ENCODE measurements around the gene PPP3CA.
"Not testable (repeated sequence)": the region's sequence is repeated elsewhere in the genome, so short reads cannot be mapped to it uniquely, and the experiment has no call there.

Gene PPP3CA

DNA sequence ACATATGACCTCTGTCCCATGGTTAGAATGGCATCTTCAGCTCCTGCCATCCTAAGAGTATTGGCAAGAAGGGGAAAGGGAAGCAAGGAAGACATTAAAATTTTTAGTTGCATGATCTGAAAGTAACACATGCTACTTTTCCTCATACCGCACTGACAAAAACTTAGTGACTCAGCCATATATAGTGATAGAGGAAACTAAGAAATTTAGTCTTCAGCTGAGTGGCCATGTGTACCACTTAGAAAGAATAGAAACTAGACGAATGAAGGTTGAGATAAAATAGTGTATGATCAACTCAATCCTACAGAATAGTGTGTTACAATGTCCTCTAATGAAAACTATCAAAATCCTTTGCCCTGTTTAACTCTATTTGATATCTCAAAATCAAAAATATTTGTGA is 164.1 kb downstream of the PPP3CA start:
- DNase-seq (ENCODE audit: extremely low read depth in 1 of 2, low read depth in 1 of 2), result no peak

- DNase-seq (ENCODE audit: extremely low read depth in 1 of 2, low read depth in 1 of 2), result not testable (repeated sequence)
These were observed 164.6 kb downstream of the PPP3CA start for GRCh38 chr4:101182688-101183087.

DNA sequence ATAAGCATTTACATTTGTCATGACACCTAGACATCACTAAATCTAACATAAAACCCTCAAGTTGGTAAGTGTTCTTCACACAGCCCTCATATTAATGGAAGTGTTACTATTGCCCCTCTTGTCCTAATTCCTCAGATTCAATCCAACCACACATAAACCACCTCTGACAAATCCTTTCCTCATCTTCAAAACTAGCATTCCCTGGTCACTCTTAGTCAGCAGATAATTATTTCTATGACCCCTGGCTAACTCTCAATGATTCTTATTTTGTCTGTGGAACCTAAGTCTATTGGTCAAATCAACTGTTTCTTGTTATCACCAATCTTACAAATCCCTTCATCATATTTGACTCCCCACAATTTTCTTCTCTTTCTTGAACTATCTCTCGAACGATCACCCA is 168.6 kb downstream of the PPP3CA start:
- no peak for DNase-seq (ENCODE audit: extremely low read depth in 1 of 2, low read depth in 1 of 2)

- DNase-seq (ENCODE audit: extremely low read depth in 1 of 2, low read depth in 1 of 2), result no peak
These were observed 170.2 kb downstream of the PPP3CA start for GRCh38 chr4:101177154-101177553.

DNA sequence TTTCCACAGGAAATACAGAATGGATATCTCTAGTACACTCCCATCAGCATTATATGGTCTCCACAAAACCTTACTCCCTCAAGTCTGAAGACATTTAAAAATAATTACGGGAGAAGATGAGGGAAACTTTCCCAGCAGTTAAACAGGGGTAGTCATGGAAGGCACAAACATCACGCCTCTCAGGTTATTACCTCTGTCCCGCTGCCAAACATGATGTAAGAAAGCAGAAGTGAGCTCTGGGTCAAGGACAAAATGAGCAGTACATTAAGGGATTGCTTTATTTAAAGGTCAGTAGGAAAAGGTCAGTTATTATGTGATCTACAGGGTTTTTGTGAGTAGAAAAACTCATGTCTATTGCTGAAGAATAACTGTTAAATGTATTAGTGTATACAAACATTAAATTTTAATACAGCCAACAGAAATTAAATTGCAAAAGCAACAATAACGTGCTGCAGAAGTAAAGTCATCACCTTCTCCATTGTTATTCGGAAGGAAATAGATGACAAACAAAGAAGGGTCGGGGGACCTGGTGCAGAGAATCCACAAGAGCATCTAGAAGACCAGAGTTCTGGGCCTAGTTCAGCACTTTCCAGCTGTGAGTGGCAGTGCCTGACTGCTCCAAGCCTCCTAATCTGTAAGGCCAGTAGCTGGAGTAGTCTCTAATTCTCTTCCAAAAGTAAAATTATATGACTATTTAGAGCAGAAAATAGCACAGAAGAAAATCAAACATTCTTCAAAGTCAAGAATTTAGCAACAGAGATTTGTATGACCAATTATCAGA is 171.2 kb downstream of the PPP3CA start:
- no peak for DNase-seq (ENCODE audit: extremely low read depth in 1 of 2, low read depth in 1 of 2)

- DNase-seq (ENCODE audit: extremely low read depth in 1 of 2, low read depth in 1 of 2), result no peak
These were observed 172.5 kb downstream of the PPP3CA start for GRCh38 chr4:101174679-101175345.

GRCh38 chr4:101172369-101172768 is 175.0 kb downstream of the PPP3CA start:
- DNase-seq (ENCODE audit: extremely low read depth in 1 of 2, low read depth in 1 of 2), result no peak

GRCh38 chr4:101171747-101172146 is 175.6 kb downstream of the PPP3CA start:
- DNase-seq (ENCODE audit: extremely low read depth in 1 of 2, low read depth in 1 of 2), result no peak

DNA sequence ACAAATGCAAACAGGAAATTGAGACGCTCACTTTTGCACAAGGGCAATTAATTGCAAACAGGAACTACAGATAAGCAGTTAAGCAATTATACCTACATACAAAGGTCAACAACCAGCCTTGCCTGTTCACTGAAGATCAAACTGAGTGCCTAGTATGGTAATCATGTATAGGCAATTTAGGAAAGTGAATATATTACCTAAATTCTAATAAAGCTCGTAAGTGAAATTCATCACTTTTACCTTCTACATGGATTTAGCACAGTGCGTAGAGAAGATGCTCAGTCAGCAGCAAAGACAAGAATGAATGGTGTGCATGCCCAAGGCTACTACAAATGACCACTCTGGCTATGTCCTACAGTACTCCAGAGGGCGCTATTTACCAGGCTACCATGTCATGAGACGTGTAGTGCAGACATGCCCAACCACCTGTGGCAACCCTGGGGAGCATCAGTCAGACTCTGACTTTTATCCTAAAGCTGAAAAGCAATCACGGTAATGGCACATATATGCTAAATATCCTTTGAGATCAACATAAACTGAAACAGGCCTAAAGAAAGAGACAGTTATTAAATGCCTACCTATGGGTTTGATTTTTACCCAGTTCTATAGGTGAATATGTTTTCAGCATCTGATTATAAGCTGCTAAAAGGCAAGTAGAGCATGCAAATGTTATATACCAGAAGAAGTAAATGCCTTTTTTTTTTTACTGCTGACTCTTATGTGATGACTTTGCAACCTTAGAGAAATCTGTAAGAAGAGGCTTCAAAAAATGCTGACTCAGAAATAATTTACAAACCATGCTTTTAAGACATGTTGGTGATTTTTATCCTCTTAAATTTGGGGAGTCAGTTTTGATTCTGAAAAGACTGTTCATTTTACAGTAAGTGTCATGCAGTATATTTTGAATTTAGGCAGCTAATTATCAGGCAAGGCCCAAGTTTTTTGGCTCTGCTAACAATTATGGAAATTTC is 178.0 kb downstream of the PPP3CA start:
- DNase-seq (ENCODE audit: extremely low read depth in 1 of 2, low read depth in 1 of 2), result peak; percentile 1 to 9

DNA sequence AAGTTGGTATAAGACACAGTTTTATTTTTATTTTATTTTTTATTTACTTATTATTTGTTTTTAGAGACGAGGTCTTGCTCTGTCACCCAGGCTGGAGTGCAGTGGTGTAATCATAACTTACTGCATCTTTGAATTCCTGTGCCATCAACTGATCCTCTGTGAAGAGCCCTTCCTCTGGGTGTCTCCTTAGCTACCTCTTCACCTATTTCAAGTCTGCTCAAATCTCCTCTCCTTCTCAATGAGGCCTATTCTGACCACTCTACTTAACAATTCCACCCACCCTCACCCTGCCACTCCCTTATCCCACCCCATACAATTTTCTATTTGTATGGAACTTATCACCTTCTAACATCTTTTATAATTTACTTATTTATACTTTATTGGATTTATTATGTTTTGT is 183.4 kb downstream of the PPP3CA start:
- no peak for DNase-seq (ENCODE audit: extremely low read depth in 1 of 2, low read depth in 1 of 2)

DNA sequence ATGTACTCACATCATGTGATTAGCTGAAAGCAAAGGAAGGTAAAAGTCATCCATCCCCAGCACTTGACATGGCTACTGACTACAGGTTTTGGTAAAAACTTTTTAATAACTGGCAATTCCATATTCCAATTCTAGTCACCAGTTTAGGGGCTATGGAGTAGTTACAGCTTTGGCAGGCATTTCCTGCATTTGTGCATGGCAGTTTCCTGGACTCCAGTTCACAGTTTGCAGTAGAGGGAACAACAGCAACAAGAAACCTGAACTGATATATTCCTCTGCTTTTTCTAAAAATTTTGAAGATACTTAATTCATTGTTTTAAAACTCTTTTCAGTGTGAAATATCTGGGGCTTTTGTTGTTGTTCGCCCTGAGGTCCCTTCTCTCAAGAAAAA is 184.3 kb downstream of the PPP3CA start:
- no peak for DNase-seq (ENCODE audit: extremely low read depth in 1 of 2, low read depth in 1 of 2)

GRCh38 chr4:101160792-101161592 is 186.3 kb downstream of the PPP3CA start:
- DNase-seq (ENCODE audit: extremely low read depth in 1 of 2, low read depth in 1 of 2), result no peak

- DNase-seq (ENCODE audit: extremely low read depth in 1 of 2, low read depth in 1 of 2), result no peak
These were observed 188.8 kb downstream of the PPP3CA start for GRCh38 chr4:101158507-101158906.

GRCh38 chr4:101158134-101158482 is 189.2 kb downstream of the PPP3CA start:
- no peak for DNase-seq (ENCODE audit: extremely low read depth in 1 of 2, low read depth in 1 of 2)

DNA sequence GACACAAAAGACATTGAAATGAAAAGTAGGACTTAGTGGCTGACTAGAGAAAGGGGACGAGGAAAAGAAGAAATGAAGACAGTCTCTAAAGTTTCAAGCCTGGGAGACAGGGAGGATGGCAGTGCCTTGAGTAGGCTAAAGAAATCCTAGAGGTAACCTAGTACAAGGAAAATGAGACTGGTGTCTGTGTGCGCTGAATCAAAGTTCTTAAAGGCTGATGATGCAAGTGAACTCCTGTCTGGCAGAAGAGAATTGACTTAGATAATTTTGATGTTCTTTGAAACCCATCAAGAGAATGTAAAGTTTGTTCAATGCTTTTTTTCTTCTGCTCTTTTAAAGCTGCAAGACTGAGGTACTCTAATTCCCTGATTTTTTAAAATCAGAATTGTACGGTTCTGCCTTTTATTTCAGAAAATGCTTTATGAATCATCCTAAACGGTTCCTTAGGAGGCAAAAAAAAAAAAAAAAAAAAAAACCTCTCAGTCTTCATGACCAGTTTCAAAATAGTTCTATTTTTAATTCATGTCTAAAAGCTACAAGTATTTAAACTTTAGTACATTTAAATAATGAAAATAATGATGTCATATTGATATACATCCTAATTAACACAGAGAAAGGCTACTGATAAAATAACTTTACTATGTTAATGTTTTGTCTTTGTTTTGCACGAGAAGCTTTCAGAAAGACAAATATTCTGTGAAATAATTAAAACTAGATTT is 189.8 kb downstream of the PPP3CA start:
- DNase-seq (ENCODE audit: extremely low read depth in 1 of 2, low read depth in 1 of 2), result no peak

GRCh38 chr4:101156619-101157310 is 190.6 kb downstream of the PPP3CA start:
- DNase-seq (ENCODE audit: extremely low read depth in 1 of 2, low read depth in 1 of 2), result no peak

GRCh38 chr4:101155945-101156344 is 191.4 kb downstream of the PPP3CA start:
- DNase-seq (ENCODE audit: extremely low read depth in 1 of 2, low read depth in 1 of 2), result no peak

- no peak for DNase-seq (ENCODE audit: extremely low read depth in 1 of 2, low read depth in 1 of 2)
These were observed 192.0 kb downstream of the PPP3CA start for GRCh38 chr4:101155368-101155767.

DNA sequence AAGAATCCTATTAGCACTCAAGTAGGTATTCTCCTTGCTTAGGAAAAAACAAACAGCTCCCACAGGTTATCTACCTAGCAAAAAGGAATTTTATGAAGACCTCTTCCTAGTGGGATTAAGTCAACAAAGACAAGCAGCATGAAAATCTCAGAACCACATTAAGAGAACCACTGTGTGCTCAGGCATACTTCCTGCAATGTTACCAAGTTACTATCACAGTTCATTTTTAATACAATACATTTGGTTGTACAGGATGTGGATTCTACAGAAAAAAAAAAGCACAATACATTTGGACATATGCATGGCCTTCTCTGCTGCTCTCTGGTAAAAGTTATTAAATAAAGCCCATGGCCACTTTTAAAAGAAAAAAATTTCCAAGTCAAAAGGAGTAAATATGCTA is 193.7 kb downstream of the PPP3CA start:
- no peak for DNase-seq (ENCODE audit: extremely low read depth in 1 of 2, low read depth in 1 of 2)
